GM20431 (cell line): ENCODE data around the gene CFAP77.

Source experiments
- in situ Hi-C: fragments of 300-500 bp; cut with MseI, MboI; formaldehyde crosslinking; loops from one replicate; pipeline ENCODE4 v1.15.0; 2020; ENCODE audit warnings: low sequenced_read_pairs; ENCODE audit not compliant: unreplicated experiment

The CFAP77 gene

DNA sequence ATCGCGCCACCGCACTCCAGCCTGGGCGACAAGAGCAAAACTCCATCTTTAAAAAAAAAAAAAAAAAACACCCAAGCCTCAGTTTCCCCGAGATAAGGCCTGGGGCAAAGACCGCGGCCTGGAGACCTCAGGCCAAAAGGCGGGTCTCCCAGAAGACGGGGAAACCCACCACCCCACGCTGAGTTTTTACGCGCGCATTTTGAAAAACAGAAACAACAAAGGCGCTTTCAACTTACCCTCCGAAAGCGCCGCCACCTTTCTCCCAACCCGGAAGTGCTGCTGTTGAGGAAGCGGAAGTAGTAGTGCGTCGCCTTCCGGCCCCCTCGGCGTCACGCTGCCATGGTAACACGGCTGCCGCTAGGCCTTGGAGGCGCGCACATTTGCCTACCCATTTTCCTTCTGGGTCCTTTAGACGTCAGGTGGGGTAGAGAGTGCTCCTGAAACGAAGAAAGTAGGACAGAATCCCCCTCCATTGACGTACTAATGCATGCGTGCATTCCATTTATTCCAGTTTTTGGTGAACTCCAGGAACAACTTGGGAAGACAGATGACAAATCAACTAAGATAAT, 3.4 kb upstream of the CFAP77 start, which contains the start of gene TTF1:
TTF1 (minus strand) TSS at position 287 of the 569 bp plus-strand sequence. CDS start 4,019 bp downstream, outside the sequence.
- in situ Hi-C loops: no loop called here

- in situ Hi-C loops: no loop called here
Measured at GRCh38 chr9:132407196-132407595, 2.8 kb upstream of the CFAP77 start.

GRCh38 chr9:132408521-132408920, 1.5 kb upstream of the CFAP77 start:
- in situ Hi-C loops: no loop called here

- in situ Hi-C loops: loop anchor here (10.0 kb wide), 1 partner anchor 384 kb away; no protein-coding TSS in a partner anchor
Measured at GRCh38 chr9:132410642-132411041, 631 bp downstream of the CFAP77 start.

DNA sequence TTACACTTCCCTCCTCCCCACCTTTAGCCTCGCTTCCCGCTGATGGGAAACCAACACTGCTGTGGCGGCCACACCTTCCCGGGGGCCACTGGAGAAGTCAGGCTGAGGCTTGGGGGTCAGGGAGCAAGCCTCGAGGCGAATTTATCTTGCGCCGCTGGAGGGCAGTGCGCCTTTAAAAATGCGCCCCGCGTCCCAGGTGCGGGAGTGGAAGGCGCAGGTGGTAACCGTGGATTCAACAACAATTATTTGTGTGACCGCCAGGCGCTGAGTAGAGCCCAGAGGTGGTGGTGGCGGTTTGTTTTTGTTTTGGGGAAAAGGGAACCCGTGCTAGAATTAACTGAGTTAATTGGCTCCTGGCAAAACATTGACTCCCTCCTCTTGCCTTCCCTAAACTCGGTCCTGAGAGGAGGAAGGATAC, 1.1 kb downstream of the CFAP77 start:
- in situ Hi-C loops: loop anchor here (10.0 kb wide), 1 partner anchor 384 kb away; no protein-coding TSS in a partner anchor

- in situ Hi-C loops: loop anchor here (10.0 kb wide), 1 partner anchor 383 kb away; no protein-coding TSS in a partner anchor
Measured at GRCh38 chr9:132412089-132412488, 2.1 kb downstream of the CFAP77 start.

DNA sequence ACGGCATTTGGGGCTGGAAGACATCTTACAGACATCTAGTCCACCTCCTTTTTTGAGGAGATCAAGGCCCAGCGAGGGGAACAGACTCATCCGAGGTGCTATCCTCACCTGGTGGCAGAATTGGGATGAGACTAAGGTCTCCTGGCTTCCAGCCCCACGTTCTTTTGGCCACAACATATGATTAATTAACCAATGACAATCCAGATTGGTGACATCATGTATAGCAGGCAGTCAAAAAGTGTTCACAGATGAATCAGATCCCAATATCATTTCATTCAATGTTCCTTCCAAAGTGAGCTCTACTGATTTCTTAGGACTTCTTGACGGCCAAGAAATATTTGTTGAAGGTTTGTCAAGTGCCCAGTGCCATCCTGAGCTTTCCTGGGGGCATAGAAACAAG, 3.9 kb downstream of the CFAP77 start:
- in situ Hi-C loops: loop anchor here (10.0 kb wide), 1 partner anchor 381 kb away; no protein-coding TSS in a partner anchor

GRCh38 chr9:132414731-132415130, 4.7 kb downstream of the CFAP77 start:
- in situ Hi-C loops: loop anchor here (10.0 kb wide), 1 partner anchor 380 kb away; no protein-coding TSS in a partner anchor

DNA sequence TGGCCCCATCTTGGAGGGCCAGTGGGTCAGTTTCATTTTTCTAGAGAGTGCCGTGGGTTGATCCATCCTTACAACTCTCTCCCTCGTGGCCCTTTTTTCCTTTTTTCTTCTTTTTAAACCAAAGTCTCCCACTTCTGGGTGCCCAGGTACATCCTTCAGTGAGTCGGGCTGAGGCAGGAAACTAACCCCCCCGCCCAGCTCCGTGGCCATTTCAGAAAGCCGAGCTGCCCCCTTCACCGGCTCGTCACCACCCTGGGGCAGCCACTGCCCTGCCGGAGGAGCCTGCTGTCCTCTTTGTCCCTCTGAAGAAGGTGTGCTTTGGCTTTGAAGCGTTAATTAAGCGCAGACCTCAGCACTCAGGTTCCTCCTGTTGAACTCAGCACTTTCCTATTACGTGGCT, 5.2 kb downstream of the CFAP77 start:
- in situ Hi-C loops: loop anchor here (10.0 kb wide), 1 partner anchor 380 kb away; no protein-coding TSS in a partner anchor

- in situ Hi-C loops: loop anchor here (10.0 kb wide), 1 partner anchor 376 kb away; no protein-coding TSS in a partner anchor
Measured at GRCh38 chr9:132418726-132419363, 8.8 kb downstream of the CFAP77 start.

DNA sequence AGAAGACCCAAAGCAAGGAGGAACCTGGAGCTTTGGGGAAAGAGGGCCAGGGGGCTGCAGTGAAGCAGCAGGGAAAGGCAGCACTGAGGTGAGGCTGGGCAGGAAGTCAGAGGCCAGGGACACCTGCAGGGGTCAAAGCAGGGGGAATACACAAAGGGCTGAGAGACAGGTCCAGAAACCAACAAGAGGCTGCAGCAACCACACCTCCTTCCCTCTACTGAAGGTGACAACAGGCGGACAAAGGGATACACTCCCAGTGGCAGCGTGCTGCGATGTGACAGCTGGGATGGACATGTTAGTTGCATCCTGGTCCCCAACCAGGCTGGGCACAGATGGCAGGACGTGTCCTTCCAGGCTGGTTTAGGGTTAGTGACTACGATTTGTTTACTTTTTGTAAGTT, 12.6 kb downstream of the CFAP77 start:
- in situ Hi-C loops: no loop called here

DNA sequence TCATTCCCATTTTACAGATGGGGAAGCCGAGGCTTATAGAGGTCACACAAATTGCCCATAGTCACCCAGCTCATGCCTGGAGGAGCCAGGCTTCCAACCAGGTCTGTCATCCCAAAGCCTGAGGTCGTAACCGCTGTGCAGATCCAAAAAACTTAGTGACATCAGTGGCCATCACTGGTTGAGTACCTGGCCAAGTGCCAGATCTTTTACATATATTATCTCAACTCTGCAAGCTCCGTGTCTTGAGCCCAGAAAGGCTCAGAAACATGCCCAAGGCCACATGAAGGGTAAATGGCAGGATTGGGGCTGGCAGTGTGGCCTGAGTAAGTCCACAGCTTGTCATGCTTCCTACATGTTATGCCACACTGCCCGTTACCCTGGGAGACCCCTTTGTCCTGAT, 13.5 kb downstream of the CFAP77 start:
- in situ Hi-C loops: no loop called here

DNA sequence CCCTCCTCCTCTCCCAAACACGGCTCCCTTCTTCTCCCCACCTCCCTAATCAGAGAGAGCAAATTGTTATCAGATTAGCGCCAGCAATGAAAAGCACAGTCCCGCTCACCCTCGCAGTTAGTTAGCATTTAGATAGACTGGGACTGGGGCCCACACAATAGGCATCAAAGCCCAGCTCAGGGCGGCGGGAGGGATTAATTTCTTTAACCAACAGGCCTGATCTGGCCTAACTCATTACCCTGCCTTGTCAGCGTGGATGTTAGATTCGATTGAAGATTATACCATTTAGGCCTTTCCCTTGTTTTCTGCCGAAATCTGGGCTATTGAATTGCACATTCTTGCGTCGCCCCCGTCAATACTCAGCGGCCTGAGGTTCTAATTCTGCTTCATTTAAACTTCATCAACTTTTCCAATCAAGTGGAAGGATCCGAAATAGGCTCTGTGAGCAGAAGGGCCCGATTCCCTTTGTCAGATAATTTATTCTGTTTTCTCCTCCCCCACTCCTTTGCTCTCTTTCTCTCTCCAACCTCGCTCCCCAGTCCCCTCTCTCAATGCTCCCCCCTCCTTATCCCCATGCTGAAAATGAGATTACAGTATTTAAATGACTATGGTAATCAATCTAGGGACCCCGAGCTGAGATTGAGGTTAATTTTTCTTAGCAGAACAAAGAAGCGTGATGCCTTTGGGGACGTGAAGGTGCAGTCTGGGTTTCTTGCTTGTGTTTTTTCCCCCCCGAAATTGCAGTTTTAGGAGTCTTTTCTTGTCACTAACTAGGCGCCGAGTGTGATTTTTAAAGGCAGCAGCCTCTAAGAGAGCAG, 15.1 kb downstream of the CFAP77 start:
- in situ Hi-C loops: no loop called here

DNA sequence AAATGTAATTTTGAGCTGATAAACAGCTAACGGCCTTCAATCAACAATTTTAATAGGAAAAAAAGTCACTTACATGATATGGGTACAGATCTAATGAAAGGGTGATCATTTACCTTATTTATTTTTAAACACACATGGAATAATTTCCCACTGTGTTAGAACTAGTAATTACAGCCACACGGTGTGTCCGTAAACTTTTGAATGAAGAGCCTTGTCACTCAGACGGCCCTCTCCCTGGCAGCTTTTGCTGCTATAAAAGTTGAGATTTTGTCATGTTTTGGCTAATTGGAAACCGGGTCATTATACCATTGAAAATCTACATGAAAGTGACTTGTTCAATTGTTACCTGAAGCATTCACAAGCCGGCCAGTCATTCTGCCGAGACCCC, 15.7 kb downstream of the CFAP77 start:
- in situ Hi-C loops: no loop called here

GRCh38 chr9:132426639-132427414, 16.8 kb downstream of the CFAP77 start:
- in situ Hi-C loops: no loop called here

GRCh38 chr9:132430998-132431397, 21.0 kb downstream of the CFAP77 start:
- in situ Hi-C loops: no loop called here

DNA sequence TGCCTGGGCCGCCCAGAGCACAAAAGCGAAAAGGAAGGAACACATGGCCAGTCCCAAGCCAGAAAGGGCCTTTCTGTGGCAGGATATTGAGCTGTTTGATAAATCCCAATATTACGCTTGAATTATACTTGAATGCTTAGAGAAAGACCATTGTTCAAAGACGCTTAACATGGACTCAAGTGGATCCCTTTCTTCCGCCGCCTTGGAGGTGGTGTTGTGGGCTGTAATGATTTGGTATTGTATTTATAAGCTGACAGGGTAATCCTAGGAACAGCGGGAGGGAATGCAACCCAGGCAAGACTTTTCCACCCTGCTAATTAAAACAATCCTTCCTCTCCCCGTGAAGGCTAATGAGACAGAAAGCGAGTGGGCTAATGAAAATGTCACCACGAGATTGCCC, 24.9 kb downstream of the CFAP77 start:
- in situ Hi-C loops: no loop called here

DNA sequence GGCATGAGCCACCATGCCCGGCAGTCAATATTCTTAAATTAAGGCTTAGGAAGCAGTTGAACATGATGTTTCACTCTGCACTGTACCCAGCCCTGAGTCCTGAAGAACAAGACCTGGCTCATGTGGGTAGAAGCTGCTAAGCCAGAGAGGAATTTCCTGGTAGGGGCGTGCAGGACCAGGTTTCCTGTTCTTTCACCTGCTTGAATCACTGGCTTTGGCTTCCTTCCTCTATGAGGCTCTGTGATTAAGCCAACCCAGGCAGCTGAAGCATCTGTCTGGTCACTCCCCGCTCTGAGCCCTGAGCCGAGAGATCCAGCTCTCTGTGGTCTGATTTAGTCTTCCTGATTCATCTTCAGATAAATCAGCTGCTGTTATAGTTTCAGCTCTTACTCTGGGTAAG, 29.1 kb downstream of the CFAP77 start:
- in situ Hi-C loops: no loop called here

- in situ Hi-C loops: no loop called here
Measured at GRCh38 chr9:132440735-132441134, 30.7 kb downstream of the CFAP77 start.

DNA sequence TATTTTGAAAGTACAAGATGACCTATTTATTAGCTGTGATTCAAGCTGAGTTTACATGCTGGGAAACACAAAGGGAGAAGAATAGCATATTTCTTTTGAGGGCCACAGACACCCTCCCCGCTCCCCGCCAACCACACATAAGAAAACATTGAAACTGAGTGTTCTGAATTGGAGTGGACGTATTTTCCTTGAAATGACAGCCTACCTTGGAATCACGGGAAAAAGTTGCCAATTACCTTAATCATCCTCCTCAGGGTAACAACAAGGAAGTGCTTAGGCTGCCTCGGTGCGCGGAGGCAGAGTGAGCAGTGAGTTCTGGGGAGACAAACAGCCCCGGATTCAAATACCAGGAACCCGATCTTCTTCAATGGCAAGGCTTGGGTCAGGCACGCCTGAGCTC, 31.4 kb downstream of the CFAP77 start:
- in situ Hi-C loops: no loop called here
